GM19397 (cell line): ENCODE data around the gene KLRF1.
"Not testable (repeated sequence)": the region's sequence is repeated elsewhere in the genome, so short reads cannot be mapped to it uniquely, and the experiment has no call there.

ENCODE experiments used
- ATAC-seq: cut with Tn5 transposase; IDR thresholded peaks from one replicate; pipeline ENCODE4 v1.9.1; 2021; ENCODE audit warnings: mild to moderate bottlenecking, moderate library complexity; ENCODE audit not compliant: unreplicated experiment

The KLRF1 gene

DNA sequence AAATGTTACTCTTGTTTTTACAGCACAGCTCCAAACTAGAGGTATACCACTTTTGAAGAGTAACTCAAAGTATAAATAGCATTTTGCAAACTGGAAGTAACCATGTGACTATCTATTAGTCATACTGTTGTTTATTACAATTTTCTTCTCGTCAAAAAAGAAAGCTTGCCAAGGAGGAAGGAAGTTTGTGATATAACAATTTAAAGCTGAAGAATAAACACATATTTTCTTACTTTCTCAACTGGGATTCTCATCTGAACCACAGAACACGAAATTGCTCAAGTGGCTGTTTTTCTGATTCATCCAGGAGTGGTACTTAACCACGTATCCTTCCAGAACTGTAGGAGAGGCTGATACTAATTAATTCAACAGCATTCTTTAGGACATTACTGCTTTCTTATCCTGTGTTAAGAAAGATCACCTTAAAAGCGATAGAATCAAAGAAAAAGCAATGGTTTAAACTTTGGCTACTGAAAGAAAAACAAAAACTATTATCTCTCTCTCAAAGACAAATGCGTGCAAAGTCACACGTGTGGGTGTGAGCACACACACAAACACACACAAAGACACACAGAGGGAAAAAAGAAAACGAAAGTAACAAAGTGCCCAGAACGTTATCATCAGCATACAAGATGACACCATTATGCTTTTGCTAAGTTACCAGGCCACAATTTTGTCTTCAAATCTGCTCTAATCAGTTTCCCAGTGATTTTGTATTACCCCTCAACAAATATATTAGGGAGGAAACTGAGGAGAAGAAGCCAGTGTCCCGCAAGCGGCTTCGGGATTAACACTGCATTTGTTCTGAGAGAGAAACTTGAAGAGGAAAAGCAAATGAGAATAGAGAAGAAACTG, 42.3 kb downstream of the KLRF1 start, which contains the start of gene CLEC2B:
Gene CLEC2B, minus strand, starts transcription at position 48 of the 855 bp plus-strand sequence.
- peak; percentile 51 for ATAC-seq

DNA sequence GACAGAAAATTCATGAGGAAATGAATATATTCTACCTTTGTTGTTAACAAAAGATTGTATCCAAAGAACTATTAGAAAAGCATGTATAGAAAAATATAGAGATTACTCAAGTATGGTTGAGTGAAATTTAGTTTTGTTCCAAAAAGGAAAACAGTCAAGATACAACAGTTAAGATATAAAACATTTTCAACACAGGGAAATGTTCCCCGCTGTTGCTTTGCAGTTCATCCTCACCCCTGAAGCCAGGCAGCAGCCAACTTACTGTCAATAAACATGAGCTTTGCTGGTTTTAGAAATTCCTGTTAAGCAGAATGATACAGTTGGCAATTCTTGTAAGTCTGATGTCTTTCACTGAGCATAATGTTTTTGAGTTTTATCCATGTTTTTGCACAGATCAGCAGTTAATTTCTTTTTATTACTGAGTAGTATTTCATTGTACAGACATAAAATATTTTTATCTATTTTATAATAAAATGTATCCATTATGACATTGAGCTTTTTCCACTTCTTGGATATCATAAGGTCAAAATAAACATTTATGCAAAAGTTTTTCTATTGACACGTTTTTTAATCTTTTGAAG, 43.1 kb downstream of the KLRF1 start:
- ATAC-seq, result no peak

DNA sequence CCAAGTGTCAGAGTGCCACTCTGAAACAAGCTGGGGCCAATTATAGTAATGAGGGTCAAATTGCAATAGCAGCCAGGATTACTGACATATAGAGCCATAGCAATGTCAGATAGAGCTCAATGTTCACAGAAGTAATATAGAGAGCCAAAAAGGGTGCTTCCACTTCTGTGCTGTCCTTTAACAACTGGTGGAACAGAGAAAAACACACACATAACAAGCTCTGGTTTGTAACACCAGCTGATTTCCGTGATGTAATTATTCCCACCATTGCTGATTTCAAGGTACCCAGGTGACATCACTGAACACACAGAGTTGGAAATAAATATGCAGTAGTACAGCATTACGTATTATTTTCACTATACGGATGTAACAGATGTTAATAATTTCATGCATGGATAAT, 44.9 kb downstream of the KLRF1 start:
- ATAC-seq, result no peak

DNA sequence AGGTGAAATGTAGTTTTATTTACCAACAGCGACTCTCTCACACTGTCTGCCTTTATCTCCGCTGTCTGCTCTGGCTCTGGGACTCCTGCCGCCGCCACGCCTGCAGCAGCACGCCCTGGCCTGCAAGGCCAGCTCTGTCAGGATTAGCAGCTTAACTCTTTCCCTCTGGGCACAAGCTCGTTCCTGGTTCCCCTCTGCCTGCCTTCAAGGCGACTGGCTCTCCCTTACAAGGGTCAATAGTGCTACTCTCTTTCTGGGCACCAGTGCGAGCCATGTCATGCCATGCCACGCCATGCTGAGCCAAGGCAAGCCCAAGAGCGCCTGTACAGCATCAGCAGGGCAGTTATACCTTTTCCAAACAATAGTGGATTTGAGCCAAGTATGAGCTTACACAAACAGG, 45.5 kb downstream of the KLRF1 start:
- no peak for ATAC-seq

DNA sequence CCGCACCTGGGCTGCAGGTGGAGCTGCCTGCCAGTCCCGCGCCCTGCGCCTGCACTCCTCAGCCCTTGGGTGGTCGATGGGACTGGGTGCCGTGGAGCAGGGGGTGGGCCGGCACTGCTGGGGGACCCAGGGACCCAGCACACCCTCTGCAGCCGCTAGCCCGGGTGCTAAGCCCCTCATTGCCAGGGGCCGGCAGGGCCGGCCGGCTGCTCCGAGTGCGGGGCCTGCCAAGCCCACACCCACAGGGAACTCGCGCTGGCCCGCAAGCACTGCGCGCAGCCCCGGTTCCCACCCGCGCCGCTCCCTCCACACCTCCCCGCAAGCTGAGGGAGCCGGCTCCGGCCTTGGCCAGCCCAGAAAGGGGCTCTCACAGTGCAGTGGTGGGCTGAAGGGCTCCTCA, 48.8 kb downstream of the KLRF1 start:
- not testable (repeated sequence) for ATAC-seq

DNA sequence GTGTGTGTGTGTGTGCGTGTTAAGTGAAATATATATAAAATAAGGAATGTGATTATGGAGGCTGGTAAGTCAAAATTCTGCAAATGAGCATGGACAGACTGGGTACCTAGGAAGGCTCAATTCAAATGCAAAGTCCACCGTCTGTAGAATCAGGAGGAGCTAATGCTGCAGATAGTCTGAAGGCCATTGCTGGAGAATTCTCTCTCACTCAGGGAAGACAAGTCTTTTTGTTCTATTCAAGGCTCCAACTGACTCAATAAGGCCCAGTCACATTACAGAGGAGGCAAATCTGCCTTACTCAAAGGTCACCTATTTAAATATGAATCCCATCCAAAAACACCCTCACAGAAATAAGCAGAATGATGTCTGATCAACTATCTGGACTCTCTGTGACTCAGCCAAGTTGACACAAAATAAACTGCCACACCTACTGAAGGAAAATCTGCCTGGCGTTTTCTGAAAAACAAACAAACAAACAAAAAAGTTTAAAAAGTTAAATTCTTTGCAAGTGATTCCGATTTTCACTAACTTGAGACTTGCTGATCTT, 53.3 kb downstream of the KLRF1 start:
- ATAC-seq, result no peak

DNA sequence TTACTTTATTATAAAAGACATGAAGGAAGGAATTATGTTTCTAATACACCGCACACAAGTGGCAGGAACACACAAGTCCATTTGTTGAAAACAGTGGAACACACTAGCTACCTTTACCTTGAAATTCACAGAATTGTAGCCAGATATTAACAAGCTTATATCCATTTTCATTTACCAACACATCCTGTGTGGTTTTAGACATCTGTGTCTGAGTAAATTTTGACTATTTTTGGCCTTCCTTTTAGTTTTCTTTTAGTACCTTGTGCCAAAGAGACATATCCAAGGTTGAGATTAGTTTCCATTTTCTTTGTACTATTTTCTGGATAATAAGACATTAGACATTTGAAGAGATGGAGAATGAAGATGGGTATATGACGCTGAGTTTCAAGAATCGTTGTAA, 54.0 kb downstream of the KLRF1 start, which contains the start of gene KLRF2:
Gene KLRF2, plus strand, starts transcription at position 244 of the 400 bp plus-strand sequence. Its CDS starts 107 bp downstream, at position 351.
- no peak for ATAC-seq

DNA sequence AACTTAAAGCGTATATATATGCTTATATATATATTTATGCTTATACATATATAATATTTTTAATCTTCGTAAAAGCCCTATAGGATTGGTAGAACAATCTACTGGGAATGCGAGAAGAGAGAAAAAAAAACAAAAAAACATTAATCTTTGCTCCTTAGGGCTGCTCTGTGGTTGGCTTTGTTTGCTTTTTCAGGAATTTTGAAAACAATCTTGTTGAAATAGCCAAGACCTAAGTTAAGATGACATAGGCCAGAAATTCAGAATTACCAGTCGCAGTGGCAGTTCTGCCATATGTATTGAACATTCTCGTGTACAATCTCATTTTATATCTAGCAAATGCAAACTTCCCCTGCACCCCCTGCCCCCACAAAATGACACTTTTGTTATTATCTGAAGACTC, 54.7 kb downstream of the KLRF1 start:
- ATAC-seq, result no peak

DNA sequence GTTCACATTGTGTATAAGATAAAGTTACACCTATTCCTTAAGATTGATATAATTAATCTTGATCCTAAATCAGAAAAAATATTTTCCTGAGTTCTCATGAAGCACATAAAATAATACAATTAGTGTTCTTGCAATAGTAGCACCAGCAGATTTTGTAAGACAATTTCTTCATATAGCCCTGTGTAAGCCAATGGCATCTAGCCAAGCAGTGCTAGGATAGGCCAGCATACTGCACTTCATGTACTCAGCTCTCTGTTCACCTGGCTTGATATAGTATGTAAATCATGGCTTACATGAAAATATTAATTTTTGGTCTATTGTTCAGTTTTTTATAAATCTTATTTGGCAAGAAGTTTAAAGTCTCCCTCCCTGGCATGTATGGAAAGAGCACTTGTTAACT, 55.9 kb downstream of the KLRF1 start:
- no peak for ATAC-seq

DNA sequence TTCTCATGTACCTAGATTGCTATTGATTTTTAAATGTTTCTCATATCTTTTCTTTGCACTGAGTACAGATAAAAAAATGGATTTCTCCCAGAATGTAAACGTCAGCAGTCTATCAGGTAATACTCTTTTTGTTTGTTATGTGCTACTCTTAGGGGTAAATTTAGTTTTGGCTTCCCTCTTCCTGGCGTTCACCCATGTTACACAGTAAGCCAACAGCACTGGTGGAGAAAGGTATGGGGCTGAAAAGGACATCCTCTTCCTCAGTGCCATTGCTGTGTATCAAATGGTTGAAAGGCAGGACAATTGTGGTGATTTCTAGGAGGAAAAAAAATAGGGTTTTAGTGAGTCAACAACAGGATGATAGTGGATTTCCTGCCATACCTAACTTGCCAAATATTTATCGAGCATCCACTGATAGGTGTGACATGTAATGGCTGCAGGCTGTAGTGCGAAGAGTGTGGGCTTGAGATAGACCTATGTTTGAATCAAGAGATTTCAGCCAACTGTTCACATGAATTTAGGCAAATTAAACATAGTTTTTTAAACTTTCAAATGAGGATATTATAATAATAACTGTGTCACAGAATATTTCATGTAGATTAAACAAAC, 61.5 kb downstream of the KLRF1 start:
- ATAC-seq, result no peak
